Measurements from ENCODE around the gene UBE2C. TPM values are rescaled to one million over a fixed set of nuclear protein-coding genes. Genes with fewer than 3 reads are reported as not detected.

UBE2C gene
- polyA plus RNA-seq, 1 donor, result 35.6 TPM

DNA sequence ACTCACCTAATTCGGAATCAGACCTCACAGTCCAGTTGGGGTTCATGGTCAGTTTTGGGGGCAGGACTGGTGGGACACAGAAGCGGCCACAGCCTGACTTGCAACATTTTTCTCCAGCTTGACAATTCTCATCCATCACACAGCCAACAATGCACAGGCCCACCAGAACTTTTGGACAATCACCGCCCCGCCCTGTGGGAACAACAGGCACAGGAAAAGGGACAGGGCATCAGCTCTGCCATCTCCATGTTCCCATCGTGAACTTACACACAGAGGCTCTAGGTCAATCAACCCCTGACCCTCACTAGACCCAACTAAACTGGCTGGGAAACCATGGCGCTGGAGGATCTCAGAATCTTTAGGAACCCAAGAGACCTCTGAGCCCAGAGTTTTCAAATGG lies 37.0 kb upstream of the UBE2C start:
- peaks cover 3% of the 10 kb centered on the region for H3K27me3 ChIP-seq (ENCODE audit: control insufficient read depth, insufficient read depth, low read length)
- no peak for DNase-seq
- no CpG with 5 or more reads among the region's 6 CpGs for WGBS (ENCODE audit: insufficient coverage, low lambda C conversion rate)
- no peaks in the 10 kb centered on the region for H3K36me3 ChIP-seq (ENCODE audit: control insufficient read depth, insufficient read depth, low read length)
- H3K4me3 ChIP-seq (ENCODE audit: low read length), result no peak overlapping the region
- no peak overlapping the region for H3K27ac ChIP-seq (ENCODE audit: low read length)
- peaks cover 4% of the 10 kb centered on the region for H3K4me1 ChIP-seq (ENCODE audit: control insufficient read depth, insufficient read depth, low read length)
- H3K9me3 ChIP-seq (ENCODE audit: control insufficient read depth, low read depth, low read length), result no peaks in the 10 kb centered on the region

DNA sequence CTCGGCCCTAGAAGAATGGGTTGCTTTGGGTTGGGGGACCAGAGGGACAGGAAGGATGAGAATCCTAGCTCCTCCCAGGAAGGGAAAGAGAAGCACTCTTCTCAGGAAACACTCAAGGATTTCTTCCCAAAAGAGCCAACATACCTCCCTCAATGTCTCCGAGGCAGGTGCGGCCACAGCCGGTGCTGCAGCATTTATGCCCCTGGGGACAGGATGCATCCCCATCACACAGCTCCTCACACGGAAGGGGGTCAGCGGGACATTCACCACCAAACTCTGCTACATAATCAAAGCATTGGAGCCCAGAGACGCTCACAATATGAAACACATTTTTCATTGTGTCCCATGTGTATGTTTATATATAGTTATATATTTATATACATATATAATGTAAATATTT lies 35.5 kb upstream of the UBE2C start:
- H3K9me3 ChIP-seq (ENCODE audit: control insufficient read depth, low read depth, low read length), result no peaks in the 10 kb centered on the region
- no CpG with 5 or more reads among the region's 7 CpGs for WGBS (ENCODE audit: insufficient coverage, low lambda C conversion rate)
- no peaks in the 10 kb centered on the region for H3K4me1 ChIP-seq (ENCODE audit: control insufficient read depth, insufficient read depth, low read length)
- H3K4me3 ChIP-seq (ENCODE audit: low read length), result no peak overlapping the region
- no peak for DNase-seq
- no peak overlapping the region for H3K27ac ChIP-seq (ENCODE audit: low read length)
- H3K36me3 ChIP-seq (ENCODE audit: control insufficient read depth, insufficient read depth, low read length), result no peaks in the 10 kb centered on the region
- H3K27me3 ChIP-seq (ENCODE audit: control insufficient read depth, insufficient read depth, low read length), result peaks cover 3% of the 10 kb centered on the region

DNA sequence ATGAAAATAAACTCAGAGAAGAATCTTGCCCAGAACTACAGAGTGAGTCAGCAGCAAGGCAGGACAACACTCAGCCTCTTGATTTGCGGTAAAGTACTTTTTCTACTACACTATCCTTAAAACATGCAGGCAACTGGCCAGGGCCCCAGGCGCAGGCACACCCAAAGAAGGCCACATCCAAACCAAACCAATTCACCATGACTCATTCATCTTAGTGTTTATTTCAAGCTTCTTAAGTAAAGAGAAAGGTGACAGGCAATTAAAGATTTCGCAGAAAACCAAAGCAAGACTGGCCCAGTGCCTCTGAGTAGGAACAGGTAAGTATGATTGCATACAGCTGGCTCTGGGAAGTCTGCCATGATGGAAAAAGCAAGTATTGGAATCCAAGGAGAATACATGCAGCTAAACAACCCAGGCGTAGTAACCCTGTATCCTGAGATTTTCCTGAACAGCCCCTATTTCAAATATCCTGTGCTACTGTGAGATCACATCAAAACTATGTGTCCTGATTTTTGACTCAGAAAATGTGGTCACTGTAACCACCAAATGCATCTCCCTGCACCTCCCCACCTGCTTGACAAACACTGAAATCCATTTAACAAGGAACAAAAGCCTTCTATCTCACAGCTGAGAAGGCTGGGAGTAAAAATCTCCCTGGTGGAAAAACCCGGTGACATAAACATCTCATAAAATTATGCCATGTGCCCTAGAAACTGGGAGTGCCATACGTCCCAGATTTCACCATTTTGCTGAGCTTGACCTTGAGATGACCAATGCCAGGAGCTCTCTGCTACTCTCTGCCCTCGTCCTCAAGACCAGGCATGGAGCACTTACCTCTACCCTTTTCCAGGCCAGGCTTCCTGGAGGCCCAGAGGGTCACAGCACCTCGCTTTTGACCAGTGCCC lies 33.2 kb upstream of the UBE2C start:
- H3K4me1 ChIP-seq (ENCODE audit: control insufficient read depth, insufficient read depth, low read length), result no peaks in the 10 kb centered on the region
- no peak overlapping the region for H3K4me3 ChIP-seq (ENCODE audit: low read length)
- H3K27me3 ChIP-seq (ENCODE audit: control insufficient read depth, insufficient read depth, low read length), result peaks cover 3% of the 10 kb centered on the region
- no peaks in the 10 kb centered on the region for H3K9me3 ChIP-seq (ENCODE audit: control insufficient read depth, low read depth, low read length)
- H3K36me3 ChIP-seq (ENCODE audit: control insufficient read depth, insufficient read depth, low read length), result no peaks in the 10 kb centered on the region
- peak; percentile 39 to 43 for DNase-seq
- WGBS (ENCODE audit: insufficient coverage, low lambda C conversion rate), result no CpG with 5 or more reads among the region's 8 CpGs
- H3K27ac ChIP-seq (ENCODE audit: low read length), result peak overlapping the region; percentile 18

DNA sequence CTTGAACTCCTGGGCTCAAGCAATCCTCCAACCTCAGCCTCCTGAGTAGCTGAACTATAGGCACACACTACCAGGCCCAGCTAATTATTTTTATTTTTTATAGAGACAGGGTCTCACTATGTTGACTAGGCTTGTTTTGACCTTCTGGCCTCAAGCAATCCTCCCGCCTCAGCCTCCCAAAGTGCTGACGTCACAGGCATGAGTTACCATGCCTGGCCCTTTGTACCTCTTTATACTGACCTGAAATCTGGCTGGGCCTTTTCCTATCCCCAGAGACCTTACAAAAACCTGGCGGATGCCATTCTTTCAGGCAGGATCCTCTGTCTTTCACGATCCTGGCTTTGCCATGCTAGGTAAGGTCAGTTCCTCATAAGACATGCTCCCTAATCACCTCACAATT lies 32.3 kb upstream of the UBE2C start:
- peaks cover 3% of the 10 kb centered on the region for H3K27me3 ChIP-seq (ENCODE audit: control insufficient read depth, insufficient read depth, low read length)
- no peaks in the 10 kb centered on the region for H3K4me1 ChIP-seq (ENCODE audit: control insufficient read depth, insufficient read depth, low read length)
- no peak overlapping the region for H3K4me3 ChIP-seq (ENCODE audit: low read length)
- no peak overlapping the region for H3K27ac ChIP-seq (ENCODE audit: low read length)
- WGBS (ENCODE audit: insufficient coverage, low lambda C conversion rate), result no CpG with 5 or more reads among the region's 4 CpGs
- DNase-seq, result no peak
- H3K36me3 ChIP-seq (ENCODE audit: control insufficient read depth, insufficient read depth, low read length), result no peaks in the 10 kb centered on the region
- no peaks in the 10 kb centered on the region for H3K9me3 ChIP-seq (ENCODE audit: control insufficient read depth, low read depth, low read length)

DNA sequence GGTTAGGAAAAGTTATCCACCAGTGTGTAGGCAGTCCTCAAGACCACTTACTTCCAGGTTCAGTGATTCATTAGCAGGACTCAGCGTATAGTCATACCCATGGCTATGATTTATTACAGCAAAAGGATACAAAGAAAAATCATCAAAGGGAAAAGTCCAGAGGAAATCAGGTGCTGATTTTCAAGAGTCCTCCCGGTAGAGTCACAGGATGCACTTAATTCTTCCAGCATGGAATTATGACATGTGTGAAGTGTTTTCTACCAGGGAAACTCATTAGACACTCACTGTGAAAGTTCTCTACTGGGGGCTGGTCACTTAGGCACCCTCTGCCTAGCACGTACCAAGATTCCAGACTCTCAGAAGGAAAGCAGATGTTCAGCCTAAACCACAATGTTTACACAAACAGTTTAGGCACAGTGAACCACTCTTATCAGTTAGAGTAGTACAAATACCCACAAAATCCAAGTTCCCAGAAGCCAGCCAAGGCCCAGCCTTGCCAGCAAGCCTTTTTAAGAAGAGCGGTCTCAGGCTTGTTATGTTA lies 31.0 kb upstream of the UBE2C start:
- H3K27ac ChIP-seq (ENCODE audit: low read length), result no peak overlapping the region
- H3K27me3 ChIP-seq (ENCODE audit: control insufficient read depth, insufficient read depth, low read length), result peaks cover 3% of the 10 kb centered on the region
- no peaks in the 10 kb centered on the region for H3K4me1 ChIP-seq (ENCODE audit: control insufficient read depth, insufficient read depth, low read length)
- no peaks in the 10 kb centered on the region for H3K36me3 ChIP-seq (ENCODE audit: control insufficient read depth, insufficient read depth, low read length)
- 80% methylated on average over 1 of the region's 4 CpGs for WGBS (ENCODE audit: insufficient coverage, low lambda C conversion rate)
- DNase-seq, result no peak
- H3K9me3 ChIP-seq (ENCODE audit: control insufficient read depth, low read depth, low read length), result no peaks in the 10 kb centered on the region
- no peak overlapping the region for H3K4me3 ChIP-seq (ENCODE audit: low read length)

DNA sequence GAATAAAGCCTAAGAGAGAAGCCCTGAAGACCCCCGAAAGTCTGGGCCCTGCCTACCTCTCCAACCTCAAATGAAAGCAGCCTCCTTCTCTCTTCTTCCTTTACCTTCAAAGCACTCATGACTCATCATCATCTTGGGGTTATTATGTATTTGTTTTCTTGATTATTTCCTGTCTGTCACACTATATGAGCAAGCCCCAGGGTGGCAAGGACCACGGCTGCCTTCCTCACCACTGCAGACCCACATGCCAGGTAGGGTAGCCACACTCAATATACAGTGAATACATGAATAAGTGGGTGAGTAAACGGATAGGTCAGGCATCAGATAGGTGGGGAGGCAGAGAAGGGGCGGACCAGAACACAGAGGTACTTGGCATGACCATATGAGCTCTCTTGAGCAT lies 29.6 kb upstream of the UBE2C start:
- no peaks in the 10 kb centered on the region for H3K27me3 ChIP-seq (ENCODE audit: control insufficient read depth, insufficient read depth, low read length)
- H3K4me3 ChIP-seq (ENCODE audit: low read length), result no peak overlapping the region
- DNase-seq, result no peak
- H3K27ac ChIP-seq (ENCODE audit: low read length), result no peak overlapping the region
- no CpG with 5 or more reads among the region's 4 CpGs for WGBS (ENCODE audit: insufficient coverage, low lambda C conversion rate)
- H3K9me3 ChIP-seq (ENCODE audit: control insufficient read depth, low read depth, low read length), result no peaks in the 10 kb centered on the region
- H3K4me1 ChIP-seq (ENCODE audit: control insufficient read depth, insufficient read depth, low read length), result no peaks in the 10 kb centered on the region
- H3K36me3 ChIP-seq (ENCODE audit: control insufficient read depth, insufficient read depth, low read length), result no peaks in the 10 kb centered on the region

DNA sequence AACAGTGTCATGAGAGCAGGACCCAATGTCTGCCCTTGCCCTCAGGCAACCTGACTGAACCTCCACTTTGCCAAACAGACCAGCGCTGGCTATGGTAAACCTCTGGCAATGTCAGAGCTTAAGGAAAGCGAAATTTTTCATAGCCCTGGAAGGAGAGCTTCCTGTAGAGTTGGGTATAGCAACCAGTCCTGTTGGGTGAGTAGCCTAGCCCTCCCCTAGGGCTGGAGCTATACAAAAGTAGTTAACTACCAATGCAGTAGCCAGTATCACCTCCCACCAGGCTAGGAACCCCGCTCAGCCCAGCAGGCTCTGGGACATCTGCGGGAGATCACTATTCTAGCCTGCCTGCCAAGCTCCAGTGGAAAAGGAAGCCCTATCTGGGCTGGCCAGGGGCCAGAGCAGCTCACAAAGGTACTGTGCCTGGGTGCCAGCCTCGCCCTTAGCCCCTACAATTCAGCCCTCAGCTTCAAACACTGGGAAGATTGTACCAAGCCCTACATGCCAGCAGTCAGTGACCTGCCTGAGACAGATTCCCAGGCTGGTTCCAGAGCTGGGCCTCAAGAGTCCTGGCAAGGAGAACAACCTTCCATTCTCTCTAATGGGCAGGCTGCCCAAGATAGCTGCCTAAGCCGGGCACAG lies 28.7 kb upstream of the UBE2C start:
- WGBS (ENCODE audit: insufficient coverage, low lambda C conversion rate), result no CpG with 5 or more reads among the region's 6 CpGs
- Histone ChIP-seq H3K27ac (ENCODE audit: low read length) (no peak overlapping the region), H3K36me3 (ENCODE audit: control insufficient read depth, insufficient read depth, low read length) (no peaks in the 10 kb centered on the region), H3K4me1 (ENCODE audit: control insufficient read depth, insufficient read depth, low read length) (no peaks in the 10 kb centered on the region), H3K27me3 (ENCODE audit: control insufficient read depth, insufficient read depth, low read length) (no peaks in the 10 kb centered on the region), H3K4me3 (ENCODE audit: low read length) (no peak overlapping the region), H3K9me3 (ENCODE audit: control insufficient read depth, low read depth, low read length) (no peaks in the 10 kb centered on the region)
- no peak for DNase-seq

DNA sequence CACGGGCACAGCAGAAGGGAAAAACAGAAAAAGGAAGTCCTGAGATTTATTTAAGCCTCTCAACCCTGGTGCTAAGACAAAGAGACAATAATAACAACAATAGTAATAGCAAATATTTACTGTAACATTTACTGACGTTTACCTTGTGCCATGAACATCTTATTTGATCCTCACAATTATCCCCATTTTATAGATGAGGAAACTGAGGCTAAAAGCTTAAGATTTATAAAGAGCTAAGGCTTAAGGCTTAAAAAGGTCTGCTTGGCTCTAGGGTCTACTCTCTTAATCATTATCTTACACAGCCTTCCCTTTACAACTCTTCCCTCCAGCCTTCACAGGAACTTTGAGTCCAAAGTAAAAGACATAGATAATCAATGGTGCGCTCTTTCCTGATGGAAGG lies 24.1 kb upstream of the UBE2C start:
- Histone ChIP-seq H3K4me1 (ENCODE audit: control insufficient read depth, insufficient read depth, low read length) (peaks cover 7% of the 10 kb centered on the region), H3K9me3 (ENCODE audit: control insufficient read depth, low read depth, low read length) (no peaks in the 10 kb centered on the region), H3K27ac (ENCODE audit: low read length) (no peak overlapping the region), H3K27me3 (ENCODE audit: control insufficient read depth, insufficient read depth, low read length) (no peaks in the 10 kb centered on the region), H3K36me3 (ENCODE audit: control insufficient read depth, insufficient read depth, low read length) (peaks cover 3% of the 10 kb centered on the region), H3K4me3 (ENCODE audit: low read length) (no peak overlapping the region)
- DNase-seq, result no peak
- 49% methylated on average over 3 of the region's 3 CpGs for WGBS (ENCODE audit: insufficient coverage, low lambda C conversion rate)

DNA sequence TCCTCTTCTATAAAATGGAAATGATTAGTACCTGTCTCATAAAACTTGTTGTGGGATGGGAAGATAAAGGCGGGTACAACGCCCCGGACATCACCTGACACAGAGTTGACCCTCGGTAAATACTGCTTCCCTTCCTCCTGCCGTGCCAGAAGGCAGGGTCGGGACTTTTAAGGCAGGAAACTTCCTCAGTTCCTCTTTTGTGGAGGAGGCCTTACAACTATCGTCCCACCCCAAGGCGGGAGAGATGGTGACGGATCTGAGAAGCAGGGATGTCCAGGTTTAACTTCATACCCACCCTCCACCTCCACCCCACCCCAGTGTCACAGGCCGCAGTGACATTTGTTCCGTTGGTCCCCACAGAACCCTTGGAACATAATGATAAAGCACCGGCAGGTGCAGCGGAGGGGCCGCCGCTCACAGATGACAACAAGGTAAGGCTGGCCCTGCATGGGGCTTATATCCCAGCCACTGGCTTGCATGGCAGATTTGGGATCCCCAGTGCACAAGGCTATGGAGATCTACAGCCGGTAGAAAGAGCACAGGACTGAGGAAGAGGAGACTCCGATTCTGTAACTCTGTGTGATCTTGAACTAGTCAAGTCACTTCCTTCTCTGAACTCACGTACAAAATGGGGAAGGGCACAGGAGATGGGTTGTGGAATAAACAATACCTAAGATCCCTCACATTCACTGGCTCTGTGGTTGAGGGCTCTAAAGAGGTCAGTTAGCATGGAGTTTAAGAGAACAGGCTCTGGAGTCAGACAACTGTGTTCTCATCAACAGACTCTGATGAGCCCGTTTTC lies 19.9 kb upstream of the UBE2C start:
- peak overlapping the region; percentile 52 for H3K27ac ChIP-seq (ENCODE audit: low read length)
- H3K9me3 ChIP-seq (ENCODE audit: control insufficient read depth, low read depth, low read length), result no peaks in the 10 kb centered on the region
- WGBS (ENCODE audit: insufficient coverage, low lambda C conversion rate), result 20% methylated on average over 1 of the region's 19 CpGs

More for the DNA sequence above, 19.9 kb upstream of the UBE2C start:
- DNase-seq, result peak in 1 of 2 donors; percentile 56
- Histone ChIP-seq H3K4me3 (ENCODE audit: low read length) (peak overlapping the region; percentile 76), H3K27me3 (ENCODE audit: control insufficient read depth, insufficient read depth, low read length) (no peaks in the 10 kb centered on the region), H3K36me3 (ENCODE audit: control insufficient read depth, insufficient read depth, low read length) (peaks cover 32% of the 10 kb centered on the region), H3K4me1 (ENCODE audit: control insufficient read depth, insufficient read depth, low read length) (peaks cover 7% of the 10 kb centered on the region)

All from large intestine (tissue), 3 donors.